ENCODE data around the gene CTRB2. TPM values are rescaled to one million over a fixed set of nuclear protein-coding genes. Genes with fewer than 3 reads are reported as not detected.

Gene CTRB2
- not detected in 2 replicates for total RNA-seq

GRCh38 chr16:75206749-75207451 lies at the start of gene CTRB2:
CTRB2 (minus strand) TSS chr16:75207161; CDS start chr16:75207141, 20 bp downstream.

GRCh38 chr16:75251280-75252048 lies 44.5 kb upstream of the CTRB2 start, which contains the start of gene BCAR1:
BCAR1 (minus strand) TSS chr16:75251624; CDS start chr16:75251482, 142 bp downstream.

GRCh38 chr16:75218256-75219076 lies 11.5 kb upstream of the CTRB2 start, which contains the start of gene CTRB1:
CTRB1 (plus strand) TSS chr16:75218988; CDS start chr16:75219008, 20 bp downstream.

Other genes starting within 250 kb of the CTRB2 start
- gene WDR59, start 222.0 kb downstream of the CTRB2 start, total RNA-seq = 7.4 and 16.1 TPM in 2 replicates
- gene ZNRF1, start 208.1 kb downstream of the CTRB2 start, total RNA-seq = 13.4 and 20.9 TPM in 2 replicates
- gene LDHD, start 90.4 kb downstream of the CTRB2 start, total RNA-seq = 1.8 and 3.3 TPM in 2 replicates
- 21.0 and 36.2 TPM in 2 replicates for gene ZFP1, start 58.6 kb downstream of the CTRB2 start, total RNA-seq
- not detected in 2 replicates for gene CTRB1, start 11.8 kb upstream of the CTRB2 start, total RNA-seq
- 55.5 and 116 TPM in 2 replicates for gene BCAR1, start 44.5 kb upstream of the CTRB2 start, total RNA-seq
- gene CFDP1, start 226.3 kb upstream of the CTRB2 start, total RNA-seq = 52.0 and 64.4 TPM in 2 replicates